ENCODE measurements around the gene ATP1A3. TPM values are rescaled to one million over a fixed set of nuclear protein-coding genes. Genes with fewer than 3 reads are reported as not detected.
A peak's percentile ranks its signal among the peaks of the same experiment; 100 is the strongest.
"Not testable (repeated sequence)": the region's sequence is repeated elsewhere in the genome, so short reads cannot be mapped to it uniquely, and the experiment has no call there.

ATP1A3 gene
- total and polyA plus RNA-seq, 3 experiments from 2014 or later, result 1.9 to 8.2 (median 4.1) TPM

DNA sequence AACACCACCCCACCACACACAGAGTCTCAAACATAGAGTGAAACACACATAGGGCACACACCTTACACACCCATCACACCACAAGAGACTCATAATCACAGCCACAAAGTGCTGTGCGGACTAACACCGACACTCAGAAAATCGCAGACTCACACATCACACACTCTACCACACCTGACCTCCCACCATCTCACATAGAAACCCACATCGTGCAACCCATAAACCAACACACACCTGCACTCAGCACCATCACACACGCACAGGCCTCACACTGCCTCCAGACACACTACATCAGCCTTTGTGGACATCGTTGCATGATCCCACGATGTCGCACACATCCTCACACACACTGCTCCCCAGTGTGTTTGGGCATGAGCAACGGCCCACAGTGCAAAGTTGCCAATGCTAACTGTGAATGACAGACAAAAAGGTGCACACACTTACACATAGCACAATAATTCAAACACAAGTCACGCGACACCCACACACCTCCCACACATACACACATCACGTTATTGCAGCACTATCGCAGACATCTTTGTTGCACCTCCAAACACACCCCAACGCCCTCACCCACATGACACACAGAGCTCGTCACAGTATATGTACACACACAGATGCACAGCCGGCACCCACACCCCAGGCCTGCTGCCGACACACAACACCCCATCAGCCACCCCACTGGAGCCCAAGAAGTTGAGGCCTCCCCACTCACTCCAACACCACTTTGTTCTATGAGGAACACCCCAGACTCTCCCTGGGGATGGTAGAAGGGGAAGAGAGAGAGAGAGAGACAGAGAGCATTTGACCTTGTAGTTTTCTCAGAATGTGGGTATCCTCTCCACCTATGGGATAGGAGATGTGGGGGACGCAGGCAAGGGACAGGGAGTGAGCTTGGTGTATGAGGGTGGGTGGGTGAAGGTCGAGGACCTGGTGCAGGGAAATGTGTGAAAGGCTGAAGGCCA is 1.2 kb upstream of the ATP1A3 start:
- Histone ChIP-seq H3K4me1 (ENCODE audit: insufficient read depth, low read length) (peaks cover 22% of the 10 kb centered on the region), H3K9me3 (ENCODE audit: low read length) (no peaks in the 10 kb centered on the region), H3K27me3 (ENCODE audit: insufficient read depth, low read length, poor library complexity, severe bottlenecking) (peaks cover 40% of the 10 kb centered on the region), H3K4me3 (ENCODE audit: low read length) (no peak overlapping the region), H3K27ac (ENCODE audit: low read depth, low read length) (no peak overlapping the region), H3K36me3 (ENCODE audit: insufficient read depth, low read length) (no peaks in the 10 kb centered on the region)
- Mint-ChIP-seq H3K27me3 (peaks cover 37 to 48% of the 10 kb centered on the region in 2 donors), H3K4me3 (peak overlapping the region; percentile 59 to 88 (median 79)), H3K27ac (peak overlapping the region in 7 of 8 donors; percentile 22 to 91 (median 63)), H3K4me1 (peaks cover 39 to 48% (median 40%) of the 10 kb centered on the region in 3 donors), H3K9me3 (no peaks in the 10 kb centered on the region), H3K36me3 (no peaks in the 10 kb centered on the region)
- ChIA-PET CTCF (no interaction called here), POLR2A (interaction anchor here (0.6 kb wide), 1 partner anchor 16 kb away, joined by 4 read pairs; no protein-coding TSS in a partner anchor)
- no peak for DNase-seq

DNA sequence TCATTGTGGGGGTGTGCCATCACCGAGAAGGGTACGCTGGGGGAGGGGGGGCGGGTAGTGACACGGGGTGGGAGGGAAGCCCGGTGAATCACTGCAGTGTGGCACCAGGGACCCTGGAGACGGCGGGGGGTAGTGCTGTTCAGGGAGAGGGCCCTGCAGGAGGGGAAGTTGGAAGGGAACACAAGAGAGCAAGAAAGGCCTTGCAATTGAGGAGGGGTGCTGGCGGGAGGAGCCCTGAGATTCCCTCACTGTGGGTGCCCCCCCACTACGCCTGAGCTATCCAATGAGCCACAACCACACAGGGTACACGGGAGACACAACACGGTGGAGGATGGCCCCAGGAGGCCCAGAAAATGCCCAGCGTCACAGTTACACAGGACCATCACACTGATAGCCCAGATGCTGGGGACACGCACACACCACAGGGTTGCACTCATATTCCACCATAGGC is 516 bp upstream of the ATP1A3 start:
- peaks cover 22% of the 10 kb centered on the region for H3K4me1 ChIP-seq (ENCODE audit: insufficient read depth, low read length)
- POLR2A ChIA-PET, result no interaction called here
- CTCF ChIA-PET, result no interaction called here
- Mint-ChIP-seq H3K4me1 (peaks cover 39 to 47% (median 40%) of the 10 kb centered on the region in 3 donors), H3K9me3 (no peaks in the 10 kb centered on the region), H3K4me3 (peak overlapping the region; percentile 59 to 88 (median 79)), H3K27me3 (peaks cover 30 to 41% of the 10 kb centered on the region in 2 donors), H3K36me3 (no peaks in the 10 kb centered on the region), H3K27ac (peak overlapping the region in 4 of 8 donors; percentile 27 to 91 (median 45))
- H3K27me3 ChIP-seq (ENCODE audit: insufficient read depth, low read length, poor library complexity, severe bottlenecking), result peaks cover 33% of the 10 kb centered on the region
- H3K27ac ChIP-seq (ENCODE audit: low read depth, low read length), result no peak overlapping the region
- H3K4me3 ChIP-seq (ENCODE audit: low read length), result peak overlapping the region; percentile 60
- no peaks in the 10 kb centered on the region for H3K9me3 ChIP-seq (ENCODE audit: low read length)
- DNase-seq, result no peak
- H3K36me3 ChIP-seq (ENCODE audit: insufficient read depth, low read length), result no peaks in the 10 kb centered on the region

DNA sequence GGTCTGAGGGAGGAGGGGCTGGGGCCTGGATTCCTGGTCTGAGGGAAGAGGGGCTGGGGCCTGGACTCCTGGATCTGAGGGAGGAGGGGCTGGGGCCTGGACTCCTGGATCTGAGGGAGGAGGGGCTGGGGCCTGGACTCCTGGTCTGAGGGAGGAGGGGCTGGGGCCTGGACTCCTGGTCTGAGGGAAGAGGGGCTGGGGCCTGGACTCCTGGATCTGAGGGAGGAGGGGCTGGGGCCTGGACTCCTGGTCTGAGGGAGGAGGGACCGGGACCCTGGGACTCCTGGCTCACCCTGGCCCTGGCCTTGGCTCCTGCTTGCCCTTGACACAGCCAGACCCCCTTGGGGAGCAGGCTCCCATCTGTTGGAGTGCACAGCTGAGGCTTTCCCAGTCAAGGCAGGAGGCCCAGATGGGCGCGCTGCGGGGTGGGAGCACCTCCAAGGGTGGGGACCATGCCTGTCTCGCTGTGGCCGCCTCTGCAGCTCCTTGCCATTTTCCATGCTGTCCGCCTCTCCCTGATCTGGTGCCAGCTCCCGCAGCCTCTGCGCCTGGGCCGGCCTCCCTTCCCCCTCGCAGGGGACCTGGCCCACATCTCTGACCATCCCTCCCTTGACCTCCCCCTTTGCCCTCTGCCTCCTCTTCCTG is 2.0 kb downstream of the ATP1A3 start:
- H3K36me3 ChIP-seq (ENCODE audit: insufficient read depth, low read length); CTCF ChIA-PET; POLR2A ChIA-PET; DNase-seq; H3K9me3 ChIP-seq (ENCODE audit: low read length); H3K27ac ChIP-seq (ENCODE audit: low read depth, low read length); H3K4me3 ChIP-seq (ENCODE audit: low read length); H3K36me3 Mint-ChIP-seq; H3K9me3 Mint-ChIP-seq: not testable (repeated sequence)
- H3K4me3 Mint-ChIP-seq, result peak overlapping the region in 5 of 7 donors; percentile 57 to 74 (median 61)
- peaks cover 28 to 30% (median 30%) of the 10 kb centered on the region in 3 donors for H3K4me1 Mint-ChIP-seq
- Histone ChIP-seq H3K4me1 (ENCODE audit: insufficient read depth, low read length) (peaks cover 11% of the 10 kb centered on the region), H3K27me3 (ENCODE audit: insufficient read depth, low read length, poor library complexity, severe bottlenecking) (peaks cover 20% of the 10 kb centered on the region)
- peak overlapping the region in 2 of 8 donors; percentile 44 to 55 for H3K27ac Mint-ChIP-seq
- peaks cover 15 to 23% of the 10 kb centered on the region in 2 donors for H3K27me3 Mint-ChIP-seq

DNA sequence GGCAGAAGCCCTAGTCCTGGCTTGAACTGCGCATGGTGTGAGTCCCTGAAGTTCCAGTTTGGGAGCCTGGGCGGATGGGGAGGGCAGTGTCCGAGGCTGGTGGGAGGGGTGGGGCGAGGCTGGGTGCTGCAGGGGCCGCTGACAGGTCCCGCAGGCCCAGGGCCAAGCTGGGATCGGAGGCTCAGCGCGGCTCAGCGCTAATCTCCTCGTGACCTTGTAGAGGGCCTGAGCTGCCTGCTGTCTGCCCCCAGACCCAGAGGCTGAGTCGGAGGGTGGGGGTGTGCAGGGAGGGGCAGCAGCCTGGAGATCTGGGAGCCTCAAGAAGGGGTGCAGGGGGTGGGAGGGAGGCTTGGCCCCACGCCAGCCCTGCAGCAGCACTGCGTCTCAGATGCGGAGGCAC is 3.0 kb downstream of the ATP1A3 start:
- POLR2A ChIA-PET, result no interaction called here
- CTCF ChIA-PET, result no interaction called here
- Histone ChIP-seq H3K4me1 (ENCODE audit: insufficient read depth, low read length) (peaks cover 11% of the 10 kb centered on the region), H3K36me3 (ENCODE audit: insufficient read depth, low read length) (no peaks in the 10 kb centered on the region), H3K4me3 (ENCODE audit: low read length) (no peak overlapping the region), H3K9me3 (ENCODE audit: low read length) (no peaks in the 10 kb centered on the region), H3K27me3 (ENCODE audit: insufficient read depth, low read length, poor library complexity, severe bottlenecking) (peaks cover 13% of the 10 kb centered on the region), H3K27ac (ENCODE audit: low read depth, low read length) (no peak overlapping the region)
- peaks cover 10 to 14% of the 10 kb centered on the region in 2 donors for H3K27me3 Mint-ChIP-seq
- H3K9me3 Mint-ChIP-seq, result no peaks in the 10 kb centered on the region
- no peak for DNase-seq
- peaks cover 22 to 24% (median 22%) of the 10 kb centered on the region in 3 donors for H3K4me1 Mint-ChIP-seq
- no peak overlapping the region for H3K4me3 Mint-ChIP-seq
- no peak overlapping the region for H3K27ac Mint-ChIP-seq
- H3K36me3 Mint-ChIP-seq, result peaks cover 4 to 13% (median 6%) of the 10 kb centered on the region in 3 donors

DNA sequence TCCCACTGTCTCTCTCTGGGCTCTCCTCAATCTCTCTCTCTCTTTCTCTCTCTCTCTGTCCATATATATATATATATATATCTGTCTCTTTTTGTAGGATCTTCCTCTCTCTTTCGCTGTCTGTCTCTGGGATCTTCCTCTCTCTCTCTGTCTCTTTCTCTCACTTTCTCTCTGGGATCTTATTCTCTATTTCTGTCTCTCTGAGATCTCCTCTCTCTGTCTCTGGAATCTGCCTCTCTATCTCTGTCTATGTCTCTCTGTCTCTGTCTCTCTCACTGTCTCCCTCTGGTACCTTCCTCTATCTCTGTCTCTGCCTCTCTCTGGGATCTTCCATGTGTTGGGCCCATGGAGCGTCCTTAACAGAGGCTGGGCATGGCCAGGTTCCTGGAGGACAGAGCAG is 3.4 kb downstream of the ATP1A3 start:
- H3K9me3 Mint-ChIP-seq, result no peaks in the 10 kb centered on the region
- peaks cover 21 to 22% (median 22%) of the 10 kb centered on the region in 3 donors for H3K4me1 Mint-ChIP-seq
- Histone ChIP-seq H3K27me3 (ENCODE audit: insufficient read depth, low read length, poor library complexity, severe bottlenecking) (peaks cover 9% of the 10 kb centered on the region), H3K9me3 (ENCODE audit: low read length) (no peaks in the 10 kb centered on the region), H3K27ac (ENCODE audit: low read depth, low read length) (no peak overlapping the region), H3K4me3 (ENCODE audit: low read length) (no peak overlapping the region), H3K36me3 (ENCODE audit: insufficient read depth, low read length) (no peaks in the 10 kb centered on the region), H3K4me1 (ENCODE audit: insufficient read depth, low read length) (peaks cover 11% of the 10 kb centered on the region)
- peaks cover 4 to 15% (median 6%) of the 10 kb centered on the region in 3 donors for H3K36me3 Mint-ChIP-seq
- H3K27me3 Mint-ChIP-seq, result peaks cover 8 to 11% of the 10 kb centered on the region in 2 donors
- no peak overlapping the region for H3K27ac Mint-ChIP-seq
- CTCF ChIA-PET, result no interaction called here
- DNase-seq, result no peak
- POLR2A ChIA-PET, result no interaction called here
- H3K4me3 Mint-ChIP-seq, result no peak overlapping the region

- ChIA-PET POLR2A (no interaction called here), CTCF (no interaction called here)
- no peaks in the 10 kb centered on the region for H3K36me3 ChIP-seq (ENCODE audit: insufficient read depth, low read length)
- no peak for DNase-seq
- H3K9me3 ChIP-seq (ENCODE audit: low read length), result no peaks in the 10 kb centered on the region
- peaks cover 11% of the 10 kb centered on the region for H3K4me1 ChIP-seq (ENCODE audit: insufficient read depth, low read length)
- H3K27me3 ChIP-seq (ENCODE audit: insufficient read depth, low read length, poor library complexity, severe bottlenecking), result peaks cover 4% of the 10 kb centered on the region
- Mint-ChIP-seq H3K36me3 (peaks cover 6 to 19% (median 6%) of the 10 kb centered on the region in 3 donors), H3K27ac (no peak overlapping the region), H3K9me3 (no peaks in the 10 kb centered on the region), H3K27me3 (peaks cover 2 to 5% of the 10 kb centered on the region in 2 donors), H3K4me1 (peaks cover 15 to 17% (median 17%) of the 10 kb centered on the region in 3 donors), H3K4me3 (no peak overlapping the region)
- no peak overlapping the region for H3K27ac ChIP-seq (ENCODE audit: low read depth, low read length)
- no peak overlapping the region for H3K4me3 ChIP-seq (ENCODE audit: low read length)
These were observed 4.0 kb downstream of the ATP1A3 start for GRCh38 chr19:41990028-41990427.

DNA sequence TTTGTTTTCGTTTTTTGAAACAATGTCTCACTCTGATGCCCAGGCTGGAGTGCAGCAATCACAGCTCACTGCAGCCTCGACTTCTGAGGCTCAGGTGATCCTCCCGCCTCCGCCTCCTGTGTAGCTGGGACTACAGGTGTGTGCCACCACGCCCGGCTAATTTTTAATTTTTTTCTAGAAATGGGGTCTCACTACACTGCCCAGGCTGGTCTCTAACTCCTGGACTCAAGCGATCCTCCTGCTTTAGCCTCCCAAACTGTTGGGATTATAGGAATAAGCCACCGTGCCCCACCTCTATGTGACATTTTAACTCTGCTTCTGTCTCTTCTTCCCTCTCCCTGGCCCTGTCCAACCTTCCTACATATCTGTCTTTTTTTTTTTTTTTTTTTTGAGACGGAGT is 5.1 kb downstream of the ATP1A3 start:
- no peak for DNase-seq
- Histone ChIP-seq H3K4me3 (ENCODE audit: low read length) (no peak overlapping the region), H3K4me1 (ENCODE audit: insufficient read depth, low read length) (peaks cover 6% of the 10 kb centered on the region), H3K27me3 (ENCODE audit: insufficient read depth, low read length, poor library complexity, severe bottlenecking) (no peaks in the 10 kb centered on the region), H3K9me3 (ENCODE audit: low read length) (no peaks in the 10 kb centered on the region), H3K36me3 (ENCODE audit: insufficient read depth, low read length) (no peaks in the 10 kb centered on the region), H3K27ac (ENCODE audit: low read depth, low read length) (no peak overlapping the region)
- no peak overlapping the region for H3K27ac Mint-ChIP-seq
- H3K36me3 Mint-ChIP-seq, result peaks cover 6 to 22% (median 6%) of the 10 kb centered on the region in 3 donors
- CTCF ChIA-PET, result no interaction called here
- H3K27me3 Mint-ChIP-seq, result no peaks in the 10 kb centered on the region
- no peaks in the 10 kb centered on the region for H3K9me3 Mint-ChIP-seq
- POLR2A ChIA-PET, result no interaction called here
- no peak overlapping the region for H3K4me3 Mint-ChIP-seq
- H3K4me1 Mint-ChIP-seq, result peaks cover 9 to 11% (median 11%) of the 10 kb centered on the region in 3 donors

Data from CD8-positive, alpha-beta memory T cell (primary cell).